ENCODE results near the gene HECTD1.
"Not testable (repeated sequence)": the region's sequence is repeated elsewhere in the genome, so short reads cannot be mapped to it uniquely, and the experiment has no call there.

The HECTD1 gene

DNA sequence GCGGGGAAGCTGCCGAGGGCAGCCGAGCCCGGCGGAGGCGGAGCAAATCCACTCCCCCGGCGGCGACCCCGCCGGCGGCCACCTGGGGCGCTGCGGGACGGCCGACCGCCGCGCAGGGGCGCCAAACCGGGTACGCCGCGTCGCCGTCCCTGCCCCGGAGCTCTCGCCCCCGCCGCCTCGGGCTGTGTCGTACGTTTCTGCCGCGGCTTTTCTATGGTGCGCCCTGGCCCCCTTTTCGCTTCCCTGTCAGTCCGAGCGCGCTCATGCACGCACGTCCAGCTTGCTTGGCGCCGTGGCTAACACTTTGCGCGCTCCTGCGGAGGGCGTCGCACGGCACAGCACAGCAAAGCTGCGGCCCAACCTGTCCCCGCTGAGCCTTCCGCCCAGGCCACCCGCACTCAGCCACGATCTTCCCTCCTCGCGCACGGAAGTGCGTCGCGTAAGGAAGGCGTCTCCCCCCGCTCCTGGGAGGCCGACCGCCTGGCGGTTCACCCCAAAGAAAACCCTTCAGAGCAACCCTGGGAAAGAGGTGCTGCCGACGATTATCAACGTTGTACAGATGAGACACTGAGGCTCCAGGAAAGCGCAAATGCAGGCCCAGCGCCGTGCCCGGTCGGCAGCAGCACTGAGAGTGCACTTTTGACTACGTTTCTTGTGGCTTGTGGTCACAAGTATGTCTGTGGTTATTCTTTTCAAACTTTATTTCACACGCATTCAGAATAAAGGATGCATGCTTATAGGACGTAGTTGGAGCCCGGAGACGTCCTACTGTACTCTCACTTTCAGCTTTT, at the start of gene HECTD1:
Gene HECTD1, minus strand, starts transcription at position 39 of the 791 bp plus-strand sequence. CDS start 1,857 bp downstream, outside the sequence.
- DNase-seq (ENCODE audit: low read depth), result peak; percentile 61

DNA sequence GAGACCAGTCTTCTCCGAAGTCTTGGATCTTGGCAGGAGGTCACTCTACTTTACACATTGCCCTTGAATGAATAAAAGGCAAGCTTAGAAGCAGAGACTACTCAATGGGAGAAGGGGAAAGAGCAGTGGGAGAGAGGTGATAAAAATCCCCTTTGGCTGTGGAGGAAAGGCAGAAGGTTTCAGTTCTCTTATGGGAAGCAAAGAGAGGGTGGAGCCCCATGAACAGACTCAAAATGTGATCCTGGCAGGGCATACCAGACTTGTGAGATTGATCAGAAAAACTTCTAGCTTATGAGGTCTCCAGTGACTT, 49.6 kb upstream of the HECTD1 start:
- no peak for DNase-seq (ENCODE audit: low read depth)

DNA sequence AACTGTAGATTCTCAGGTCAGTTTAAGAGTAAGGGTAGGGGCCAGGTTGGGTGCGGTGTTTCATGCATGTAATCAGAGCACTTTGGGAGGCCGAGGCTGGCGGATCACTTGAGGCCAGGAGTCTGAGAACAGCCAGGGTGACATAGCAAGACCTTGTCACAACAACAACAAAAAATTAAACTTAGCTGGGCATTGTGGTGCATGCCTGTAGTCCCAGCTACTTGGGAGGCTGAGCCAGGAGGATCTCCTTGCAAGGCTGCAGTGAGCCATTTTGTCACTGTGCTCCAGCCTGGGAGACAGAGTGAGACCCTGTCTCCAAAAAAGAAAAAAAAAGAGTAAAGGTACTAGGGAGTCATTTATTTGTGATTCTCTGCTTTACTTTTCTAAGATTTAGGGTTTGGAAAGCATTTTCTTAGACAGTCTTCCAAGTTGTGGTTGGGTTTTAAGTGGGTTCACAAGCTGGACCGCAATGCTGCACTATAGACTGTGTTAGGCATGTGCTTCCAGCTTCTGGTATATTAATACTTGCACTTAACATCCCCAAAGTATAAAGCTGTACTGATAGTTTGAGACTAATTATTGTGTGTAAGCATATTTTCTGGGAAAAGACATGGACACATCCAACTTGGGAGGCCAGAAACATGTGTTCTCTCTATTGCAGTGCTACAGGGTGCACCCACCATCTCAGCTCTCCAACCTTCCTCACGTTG, 49.1 kb upstream of the HECTD1 start:
- no peak for DNase-seq (ENCODE audit: low read depth)

- DNase-seq (ENCODE audit: low read depth), result not testable (repeated sequence)
Measured at GRCh38 chr14:31255918-31256317, 48.3 kb upstream of the HECTD1 start.

DNA sequence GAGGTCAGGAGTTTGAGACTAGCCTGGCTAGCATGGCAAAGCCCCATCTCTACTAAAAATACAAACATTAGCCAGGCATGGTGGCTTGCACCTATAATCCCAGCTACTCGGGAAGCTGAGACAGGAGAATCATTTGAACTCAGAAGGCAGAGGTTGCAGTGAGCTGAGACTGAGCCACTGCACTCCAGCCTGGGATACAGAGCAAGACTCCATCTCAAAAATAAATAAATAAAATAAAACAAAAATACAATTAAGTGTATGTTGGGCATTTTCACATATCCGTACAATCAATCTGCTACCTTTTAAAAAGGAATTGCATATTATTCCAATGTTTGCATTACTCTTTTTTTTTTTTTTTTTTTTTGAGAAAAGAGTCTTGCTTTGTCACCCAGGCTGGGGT, 47.7 kb upstream of the HECTD1 start:
- DNase-seq (ENCODE audit: low read depth), result no peak

GRCh38 chr14:31253746-31254471, 46.3 kb upstream of the HECTD1 start:
- DNase-seq (ENCODE audit: low read depth), result no peak

GRCh38 chr14:31252865-31253264, 45.3 kb upstream of the HECTD1 start:
- no peak for DNase-seq (ENCODE audit: low read depth)

GRCh38 chr14:31251028-31251958, 43.7 kb upstream of the HECTD1 start:
- no peak for DNase-seq (ENCODE audit: low read depth)

- DNase-seq (ENCODE audit: low read depth), result no peak
Measured at GRCh38 chr14:31244626-31245025, 37.0 kb upstream of the HECTD1 start.

DNA sequence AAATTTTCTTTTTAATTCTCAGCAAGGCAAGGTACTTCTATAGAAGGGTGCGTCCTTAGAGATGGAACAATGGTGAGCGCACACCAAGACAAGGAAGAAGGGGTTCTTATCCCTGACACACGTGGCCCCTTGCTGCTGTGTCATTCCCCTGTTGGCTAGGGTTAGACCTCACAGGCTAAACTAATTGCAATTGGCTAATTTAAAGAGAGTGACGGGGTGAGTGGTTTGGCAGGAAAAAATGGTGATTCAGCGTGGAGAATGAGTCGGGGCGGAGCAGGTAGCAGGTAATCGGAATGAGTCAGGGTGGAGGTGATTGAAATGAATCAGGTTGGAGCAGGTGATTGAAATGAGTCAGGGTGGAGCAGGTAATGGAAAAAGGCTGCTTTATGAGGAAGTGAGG, 36.3 kb upstream of the HECTD1 start:
- DNase-seq (ENCODE audit: low read depth), result no peak

GRCh38 chr14:31242161-31242940, 34.8 kb upstream of the HECTD1 start:
- DNase-seq (ENCODE audit: low read depth), result not testable (repeated sequence)

DNA sequence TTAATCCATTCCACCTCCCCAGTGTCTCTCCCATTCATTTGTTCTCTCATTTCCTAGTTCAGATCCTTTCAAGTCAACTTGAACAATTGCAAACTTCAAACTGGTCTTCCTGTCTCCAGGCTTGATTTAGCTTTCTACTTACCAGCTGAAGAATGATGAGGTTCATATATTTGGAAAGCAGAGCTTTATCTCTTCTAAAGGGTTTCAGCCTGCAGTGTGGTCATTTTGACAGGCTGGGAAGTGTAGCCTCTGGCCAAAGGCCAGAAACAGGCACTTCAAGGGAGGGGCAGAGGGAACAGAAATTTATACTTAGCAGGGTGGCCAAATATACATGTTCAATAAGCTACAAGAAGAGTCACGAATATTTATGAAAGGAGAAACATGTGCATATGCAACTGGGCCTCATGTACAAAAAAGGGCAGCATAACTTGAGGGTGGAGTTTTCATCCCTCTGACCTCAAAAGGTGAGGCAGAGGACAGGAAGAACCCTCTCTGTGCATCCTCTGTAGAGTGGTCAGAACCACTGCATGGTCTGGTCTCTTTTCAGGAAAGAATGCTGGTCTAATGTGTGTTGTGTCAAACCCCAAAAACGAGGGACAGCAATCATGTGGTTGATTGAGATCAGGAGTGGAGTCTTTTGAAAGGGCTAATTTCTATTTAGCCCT, 34.0 kb upstream of the HECTD1 start:
- DNase-seq (ENCODE audit: low read depth), result no peak

GRCh38 chr14:31239741-31240140, 32.1 kb upstream of the HECTD1 start:
- no peak for DNase-seq (ENCODE audit: low read depth)

DNA sequence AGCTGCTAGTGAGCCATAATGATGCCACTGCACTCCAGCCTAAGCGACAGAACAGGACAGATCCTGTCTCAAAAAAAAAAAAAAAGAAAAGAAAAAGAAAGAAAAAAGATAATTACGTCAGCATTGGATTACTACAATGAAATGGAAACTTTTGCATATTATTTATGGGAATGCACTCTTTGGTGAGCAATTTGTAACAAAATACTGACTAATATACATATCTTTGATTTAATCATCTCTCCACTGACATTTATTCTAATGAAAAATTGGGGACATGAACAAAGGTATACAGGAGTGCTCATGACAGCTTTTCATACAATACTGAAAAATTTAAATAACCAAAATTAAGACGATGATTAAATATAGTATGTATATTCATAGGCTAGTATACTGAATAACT, 27.9 kb upstream of the HECTD1 start:
- no peak for DNase-seq (ENCODE audit: low read depth)

DNA sequence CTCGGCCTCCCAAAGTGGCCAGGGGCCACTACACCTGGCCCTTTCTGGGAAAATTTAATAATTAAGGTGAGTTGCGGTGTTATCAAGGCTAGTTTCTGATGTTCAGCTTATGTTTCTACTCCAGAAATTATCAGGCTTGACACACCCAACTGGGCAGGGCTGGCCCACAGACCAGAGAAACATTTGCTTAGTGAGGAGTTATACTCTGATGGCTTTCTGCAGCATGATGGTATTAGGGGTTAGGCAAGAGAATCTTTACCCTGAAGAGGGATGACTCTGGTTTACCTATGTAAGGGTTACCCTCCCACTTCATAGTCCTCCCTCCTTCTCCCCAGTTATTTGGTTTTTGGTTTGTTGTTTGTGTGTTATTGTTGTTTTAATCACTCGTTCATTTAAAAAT, 24.5 kb upstream of the HECTD1 start:
- DNase-seq (ENCODE audit: low read depth), result no peak

GRCh38 chr14:31231272-31231671, 23.7 kb upstream of the HECTD1 start:
- DNase-seq (ENCODE audit: low read depth), result not testable (repeated sequence)

DNA sequence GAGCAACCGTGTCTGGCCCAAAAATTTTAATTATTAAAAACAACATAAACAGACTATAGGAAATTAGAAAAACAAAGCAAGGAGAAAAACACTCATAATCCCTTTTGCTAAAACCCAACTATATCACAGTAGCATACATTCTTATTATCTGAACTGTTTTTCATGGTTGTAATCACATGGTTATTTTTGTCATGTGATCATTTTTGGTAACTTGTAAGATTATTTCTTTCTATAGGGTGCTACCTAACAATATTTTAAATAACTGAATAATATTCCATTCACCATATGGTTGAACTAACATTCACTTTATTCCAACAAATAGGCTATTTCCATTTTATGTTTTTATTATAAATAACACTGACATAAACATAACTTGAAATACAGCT, 23.0 kb upstream of the HECTD1 start:
- DNase-seq (ENCODE audit: low read depth), result no peak

- DNase-seq (ENCODE audit: low read depth), result peak; percentile 95
Measured at GRCh38 chr14:31229638-31230572, 22.3 kb upstream of the HECTD1 start.

DNA sequence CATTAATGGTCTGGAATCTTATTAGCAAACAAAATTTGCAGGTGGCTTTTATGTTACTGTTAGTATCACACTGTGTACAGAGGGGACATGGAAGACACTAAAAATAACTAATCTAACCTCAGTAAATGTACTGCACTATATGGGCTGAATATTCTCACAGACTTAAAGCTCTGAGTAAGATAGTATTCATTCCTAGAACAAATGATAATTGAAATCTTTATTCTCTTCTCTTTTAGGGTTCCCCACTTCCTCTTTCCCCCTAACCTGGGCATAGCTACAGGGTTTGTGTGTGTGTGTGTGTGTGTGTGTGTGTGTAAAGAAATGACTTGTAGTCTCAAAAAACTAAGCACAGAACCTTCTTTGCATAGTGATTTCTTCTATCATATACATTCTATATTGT, 21.4 kb upstream of the HECTD1 start:
- DNase-seq (ENCODE audit: low read depth), result no peak
